Glomerular visceral epithelial cell (primary cell): ENCODE measurements around the gene OTOF.

Source experiments
- DNase-seq: peaks from one replicate; pipeline ENCODE4 v3.0.0-alpha.2; 2016; ENCODE audit errors: extremely low spot score

OTOF gene

GRCh38 chr2:26500406-26500805 lies 22.5 kb upstream of the OTOF start:
- no peak for DNase-seq

DNA sequence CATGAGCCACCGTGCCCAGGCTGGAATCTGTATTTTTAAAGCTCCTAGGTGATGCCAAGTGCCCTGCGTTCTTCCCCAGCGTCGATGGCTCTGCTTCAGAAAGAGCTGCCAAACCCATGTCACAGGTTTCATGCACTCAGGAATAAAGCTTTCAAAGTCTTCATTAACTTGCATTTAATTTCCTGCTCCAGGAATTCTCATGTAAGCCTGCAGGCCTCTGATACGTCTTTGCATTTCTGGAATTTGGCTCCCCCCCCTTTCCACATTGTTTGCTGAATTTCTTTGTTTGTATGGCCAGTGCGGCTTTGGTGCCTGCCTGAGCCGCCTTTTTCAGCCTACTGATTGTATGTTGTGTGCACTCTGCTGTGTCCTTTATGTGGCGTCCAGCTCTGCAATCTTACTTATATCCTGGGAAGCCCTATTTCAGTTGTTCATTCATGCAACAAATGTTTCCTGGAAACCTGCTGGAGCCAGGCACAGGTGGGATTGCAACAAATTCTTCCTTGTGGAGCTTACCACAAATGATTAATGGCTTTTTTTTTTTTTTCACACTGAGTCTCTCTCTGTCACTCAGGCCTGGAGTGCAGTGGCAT lies 17.9 kb upstream of the OTOF start:
- peak; percentile 83 for DNase-seq

- DNase-seq: no peak
These were observed 17.0 kb upstream of the OTOF start for GRCh38 chr2:26494891-26495290.

DNA sequence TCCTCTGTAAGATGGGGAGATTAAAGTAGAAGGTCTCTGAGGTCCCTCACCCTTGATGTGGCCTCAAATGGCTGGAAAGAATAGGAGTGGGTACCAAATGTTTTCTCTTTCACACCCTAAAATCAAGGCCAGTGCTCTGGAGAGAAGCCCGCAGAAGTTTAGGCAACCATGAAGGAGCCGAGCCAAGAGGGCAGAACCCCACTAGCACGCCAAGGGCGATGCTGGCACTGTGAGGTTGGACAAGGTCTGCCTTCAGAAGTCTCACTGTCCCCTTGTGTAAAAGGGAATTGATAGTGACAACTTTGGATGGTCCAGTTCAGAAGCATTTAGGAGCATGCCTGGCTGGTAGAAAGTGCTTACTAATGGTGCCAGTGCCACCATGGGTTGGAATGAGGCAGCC lies 16.3 kb upstream of the OTOF start:
- DNase-seq: no peak

GRCh38 chr2:26493566-26493965 lies 15.6 kb upstream of the OTOF start:
- DNase-seq: no peak

GRCh38 chr2:26492749-26493515 lies 15.0 kb upstream of the OTOF start:
- no peak for DNase-seq

GRCh38 chr2:26491563-26492167 lies 13.7 kb upstream of the OTOF start:
- no peak for DNase-seq

- no peak for DNase-seq
These were observed 11.4 kb upstream of the OTOF start for GRCh38 chr2:26489213-26489850.

DNA sequence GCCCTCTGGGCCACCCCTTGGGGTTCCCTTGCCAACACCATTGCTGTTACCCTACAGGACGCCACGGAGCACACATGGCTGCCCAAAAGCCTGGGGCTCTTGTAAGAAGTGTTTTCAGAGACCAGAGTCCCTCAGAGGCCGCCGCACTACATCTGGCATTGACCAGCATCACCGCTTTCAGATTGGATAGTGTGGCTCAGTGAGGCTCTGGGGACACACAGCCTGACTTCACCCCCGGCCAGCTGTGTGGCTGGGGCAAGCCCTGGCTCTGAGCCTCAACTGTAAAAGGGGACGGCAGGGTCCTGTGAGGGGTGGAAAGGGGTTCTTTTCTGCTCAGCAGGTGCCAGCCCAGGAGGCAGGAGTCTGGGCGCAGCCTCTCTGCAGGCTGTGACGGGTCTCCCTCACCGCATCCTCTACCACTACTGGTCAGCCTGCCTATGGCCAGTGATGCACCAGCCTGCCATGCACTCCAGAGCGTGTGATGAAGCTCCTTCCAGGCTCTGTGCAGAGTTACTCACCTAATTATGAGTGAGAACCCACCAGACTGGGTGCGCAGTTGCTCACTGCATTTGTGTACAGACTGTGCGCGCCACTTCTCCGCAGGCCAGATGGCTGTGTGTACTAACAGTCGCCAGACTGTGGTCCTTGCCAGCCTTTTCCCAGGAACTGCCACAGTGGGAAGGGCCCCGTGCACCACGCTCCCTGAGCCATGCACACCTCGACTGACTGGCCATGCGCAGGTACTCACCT lies 10.7 kb upstream of the OTOF start:
- no peak for DNase-seq

DNA sequence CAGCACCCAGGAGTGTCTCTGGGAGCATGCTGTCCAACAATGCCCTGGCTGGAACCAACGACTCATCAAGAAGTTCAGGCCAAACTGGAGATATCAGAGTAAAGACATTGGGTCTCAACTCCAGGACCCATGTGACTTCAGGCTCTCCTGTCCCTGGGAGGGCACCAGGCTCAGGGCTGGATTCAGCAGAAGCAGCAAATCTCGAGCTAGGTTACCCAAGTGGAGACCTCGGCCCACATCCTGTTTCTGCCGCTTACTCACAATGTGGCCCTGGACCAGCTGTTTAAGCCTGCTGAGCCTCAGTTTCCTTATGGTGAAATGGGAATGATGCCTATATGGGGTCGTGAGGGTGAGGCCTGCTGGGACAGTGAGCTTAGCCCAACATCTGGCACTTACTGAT lies 9.3 kb upstream of the OTOF start:
- no peak for DNase-seq

GRCh38 chr2:26486789-26487188 lies 8.9 kb upstream of the OTOF start:
- DNase-seq: no peak

DNA sequence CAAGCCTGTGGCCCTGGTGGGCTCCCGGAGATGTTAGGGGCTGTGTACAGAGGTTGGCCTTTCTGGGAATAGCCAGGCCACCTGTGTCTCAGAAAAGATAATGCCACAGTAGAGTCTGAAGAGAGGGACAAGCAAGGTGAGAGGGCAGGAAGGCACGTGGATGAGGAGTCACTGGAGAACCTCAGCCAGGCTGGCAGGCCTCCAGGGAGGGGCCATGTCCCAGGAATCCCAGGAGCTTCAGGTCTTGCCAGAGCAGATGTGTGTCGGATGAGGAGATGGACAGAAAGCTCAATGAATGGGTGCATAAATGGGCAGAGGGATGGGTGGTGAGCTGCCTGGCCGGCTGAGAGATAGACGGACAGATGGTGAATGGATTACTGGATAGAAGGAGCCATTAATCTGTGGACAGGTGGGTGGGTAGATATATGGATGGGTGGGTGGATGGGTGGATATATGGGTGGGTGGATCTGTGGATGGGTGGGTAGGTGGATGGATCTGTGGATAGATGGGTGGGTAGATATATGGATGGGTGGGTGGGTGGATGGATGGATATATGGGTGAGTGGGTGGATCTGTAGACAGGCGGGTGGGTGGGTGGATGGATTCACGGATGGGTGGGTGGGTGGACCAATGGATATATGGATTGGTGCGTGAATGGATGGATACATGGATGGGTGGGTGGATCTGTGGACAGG lies 7.9 kb upstream of the OTOF start:
- DNase-seq: no peak

- DNase-seq: no peak
These were observed 7.2 kb upstream of the OTOF start for GRCh38 chr2:26485099-26485498.

GRCh38 chr2:26484579-26484978 lies 6.7 kb upstream of the OTOF start:
- DNase-seq: no peak

GRCh38 chr2:26483957-26484565 lies 6.1 kb upstream of the OTOF start:
- DNase-seq: no peak

DNA sequence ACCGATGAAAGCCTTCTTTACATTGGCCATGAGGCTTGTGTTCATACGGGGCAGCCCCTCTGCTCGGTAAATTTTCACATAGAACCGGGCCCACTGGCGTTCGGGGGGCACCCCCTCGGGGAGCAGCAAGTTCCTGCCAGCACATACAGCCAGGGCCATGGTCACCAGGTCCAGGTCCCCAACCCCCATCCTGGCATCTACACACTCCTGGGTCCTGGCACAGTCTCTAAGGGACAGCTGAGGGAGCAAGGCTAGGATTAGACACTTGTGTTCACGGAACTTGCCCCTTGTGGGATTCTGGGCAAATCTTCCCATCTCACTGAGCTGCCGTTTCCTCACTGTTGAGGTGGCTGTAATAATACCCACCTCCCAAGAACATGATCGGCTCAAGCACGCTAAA lies 5.6 kb upstream of the OTOF start:
- DNase-seq: no peak

GRCh38 chr2:26483027-26483326 lies 5.1 kb upstream of the OTOF start:
- no peak for DNase-seq

GRCh38 chr2:26482211-26483026 lies 4.5 kb upstream of the OTOF start:
- no peak for DNase-seq

- no peak for DNase-seq
These were observed 3.8 kb upstream of the OTOF start for GRCh38 chr2:26481706-26482105.
